ENCODE measurements around the gene P3H1.
"Not testable (repeated sequence)": the region's sequence is repeated elsewhere in the genome, so short reads cannot be mapped to it uniquely, and the experiment has no call there.

Gene P3H1

GRCh38 chr1:42753070-42753469, 13.8 kb downstream of the P3H1 start:
- no peak for DNase-seq (ENCODE audit: extremely low read depth, low read depth)

GRCh38 chr1:42752284-42752683, 14.5 kb downstream of the P3H1 start:
- H3K4me3 ChIP-seq (replicated peaks; ENCODE audit: low read depth, low read length) = no peak overlapping the region
- no peak for TF ChIP-seq CTCF (IDR thresholded peaks at IDR 0.05; ENCODE audit: low read depth, low read length, missing control alignments)
- DNase-seq (ENCODE audit: extremely low read depth, low read depth) = no peak

More at GRCh38 chr1:42753070-42753469, 13.8 kb downstream of the P3H1 start:
- no peak overlapping the region for H3K4me3 ChIP-seq (replicated peaks; ENCODE audit: low read depth, low read length)
- no peak for TF ChIP-seq CTCF (IDR thresholded peaks at IDR 0.05; ENCODE audit: low read depth, low read length, missing control alignments)

- H3K4me3 ChIP-seq (replicated peaks; ENCODE audit: low read depth, low read length); DNase-seq (ENCODE audit: extremely low read depth, low read depth): not testable (repeated sequence)
These were observed 15.2 kb downstream of the P3H1 start for GRCh38 chr1:42751511-42752070.

GRCh38 chr1:42750041-42750440, 16.8 kb downstream of the P3H1 start:
- H3K4me3 ChIP-seq (replicated peaks; ENCODE audit: low read depth, low read length) = no peak overlapping the region
- DNase-seq (ENCODE audit: extremely low read depth, low read depth) = no peak
- TF ChIP-seq CTCF (IDR thresholded peaks at IDR 0.05; ENCODE audit: low read depth, low read length, missing control alignments) = no peak

GRCh38 chr1:42748461-42749410, 18.1 kb downstream of the P3H1 start:
- no peak overlapping the region for H3K4me3 ChIP-seq (replicated peaks; ENCODE audit: low read depth, low read length)
- no peak for DNase-seq (ENCODE audit: extremely low read depth, low read depth)
- TF ChIP-seq CTCF (IDR thresholded peaks at IDR 0.05; ENCODE audit: low read depth, low read length, missing control alignments) = no peak

- no peak for DNase-seq (ENCODE audit: extremely low read depth, low read depth)
- no peak overlapping the region for H3K4me3 ChIP-seq (replicated peaks; ENCODE audit: low read depth, low read length)
- no peak for TF ChIP-seq CTCF (IDR thresholded peaks at IDR 0.05; ENCODE audit: low read depth, low read length, missing control alignments)
These were observed 18.8 kb downstream of the P3H1 start for GRCh38 chr1:42748021-42748420.

GRCh38 chr1:42747125-42747524, 19.7 kb downstream of the P3H1 start:
- TF ChIP-seq CTCF (IDR thresholded peaks at IDR 0.05; ENCODE audit: low read depth, low read length, missing control alignments) = peak; percentile 68
- no peak overlapping the region for H3K4me3 ChIP-seq (replicated peaks; ENCODE audit: low read depth, low read length)
- DNase-seq (ENCODE audit: extremely low read depth, low read depth) = no peak
